EH (cell line): ENCODE data around the gene ZNF592.

ENCODE experiments used
- DNase-seq: peaks from one replicate; pipeline ENCODE4 v3.0.0-alpha.2; 2015; ENCODE audit warnings: low read depth

Gene ZNF592, protein sequence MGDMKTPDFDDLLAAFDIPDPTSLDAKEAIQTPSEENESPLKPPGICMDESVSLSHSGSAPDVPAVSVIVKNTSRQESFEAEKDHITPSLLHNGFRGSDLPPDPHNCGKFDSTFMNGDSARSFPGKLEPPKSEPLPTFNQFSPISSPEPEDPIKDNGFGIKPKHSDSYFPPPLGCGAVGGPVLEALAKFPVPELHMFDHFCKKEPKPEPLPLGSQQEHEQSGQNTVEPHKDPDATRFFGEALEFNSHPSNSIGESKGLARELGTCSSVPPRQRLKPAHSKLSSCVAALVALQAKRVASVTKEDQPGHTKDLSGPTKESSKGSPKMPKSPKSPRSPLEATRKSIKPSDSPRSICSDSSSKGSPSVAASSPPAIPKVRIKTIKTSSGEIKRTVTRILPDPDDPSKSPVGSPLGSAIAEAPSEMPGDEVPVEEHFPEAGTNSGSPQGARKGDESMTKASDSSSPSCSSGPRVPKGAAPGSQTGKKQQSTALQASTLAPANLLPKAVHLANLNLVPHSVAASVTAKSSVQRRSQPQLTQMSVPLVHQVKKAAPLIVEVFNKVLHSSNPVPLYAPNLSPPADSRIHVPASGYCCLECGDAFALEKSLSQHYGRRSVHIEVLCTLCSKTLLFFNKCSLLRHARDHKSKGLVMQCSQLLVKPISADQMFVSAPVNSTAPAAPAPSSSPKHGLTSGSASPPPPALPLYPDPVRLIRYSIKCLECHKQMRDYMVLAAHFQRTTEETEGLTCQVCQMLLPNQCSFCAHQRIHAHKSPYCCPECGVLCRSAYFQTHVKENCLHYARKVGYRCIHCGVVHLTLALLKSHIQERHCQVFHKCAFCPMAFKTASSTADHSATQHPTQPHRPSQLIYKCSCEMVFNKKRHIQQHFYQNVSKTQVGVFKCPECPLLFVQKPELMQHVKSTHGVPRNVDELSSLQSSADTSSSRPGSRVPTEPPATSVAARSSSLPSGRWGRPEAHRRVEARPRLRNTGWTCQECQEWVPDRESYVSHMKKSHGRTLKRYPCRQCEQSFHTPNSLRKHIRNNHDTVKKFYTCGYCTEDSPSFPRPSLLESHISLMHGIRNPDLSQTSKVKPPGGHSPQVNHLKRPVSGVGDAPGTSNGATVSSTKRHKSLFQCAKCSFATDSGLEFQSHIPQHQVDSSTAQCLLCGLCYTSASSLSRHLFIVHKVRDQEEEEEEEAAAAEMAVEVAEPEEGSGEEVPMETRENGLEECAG (N-terminal part only)

DNA sequence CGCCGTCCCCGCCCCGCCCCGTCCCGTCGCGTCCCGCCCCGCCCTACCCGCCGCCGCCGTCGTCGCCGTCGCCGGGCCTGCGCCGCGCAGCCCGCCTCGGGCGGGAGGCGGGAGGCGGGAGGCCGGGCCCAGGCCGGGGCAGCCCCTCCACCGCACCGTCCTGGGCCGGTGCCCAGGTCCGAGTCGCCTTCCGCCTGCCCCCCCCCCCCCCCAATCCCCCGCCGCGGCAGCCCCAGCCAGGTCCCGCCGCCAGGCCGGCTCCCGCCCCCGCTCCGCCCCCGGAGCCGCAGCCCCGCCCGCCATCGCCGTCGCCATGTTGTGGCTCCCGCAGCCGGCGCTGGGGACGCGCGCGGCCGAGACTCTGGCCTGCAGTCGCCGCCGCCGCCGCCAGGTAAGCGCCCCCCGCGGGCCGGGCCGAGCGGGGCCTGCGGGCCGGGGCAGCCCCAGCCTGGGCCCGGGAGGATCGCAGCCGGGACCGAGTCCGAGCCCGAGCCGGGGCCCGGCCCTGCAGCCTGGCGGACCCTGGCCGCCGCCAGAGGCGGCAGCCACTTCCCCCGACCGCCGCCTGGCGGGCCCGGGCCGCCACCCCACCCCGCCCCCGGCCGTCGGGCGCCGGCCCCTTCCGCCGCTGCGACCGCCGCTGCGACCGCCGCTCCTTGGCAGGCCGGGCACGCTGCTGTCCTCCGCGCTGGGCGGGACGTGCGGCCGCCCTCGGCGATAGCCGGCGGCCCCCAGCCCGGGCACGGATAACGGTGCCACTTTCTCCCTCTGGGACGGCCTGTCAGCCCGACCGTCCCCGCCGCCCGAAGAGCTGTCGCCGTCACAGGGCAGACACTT, at the start of gene ZNF592:
Gene ZNF592, plus strand, starts transcription at position 319 of the 837 bp plus-strand sequence. CDS start 34,084 bp downstream, outside the sequence.
- DNase-seq, result peak; percentile 84

DNA sequence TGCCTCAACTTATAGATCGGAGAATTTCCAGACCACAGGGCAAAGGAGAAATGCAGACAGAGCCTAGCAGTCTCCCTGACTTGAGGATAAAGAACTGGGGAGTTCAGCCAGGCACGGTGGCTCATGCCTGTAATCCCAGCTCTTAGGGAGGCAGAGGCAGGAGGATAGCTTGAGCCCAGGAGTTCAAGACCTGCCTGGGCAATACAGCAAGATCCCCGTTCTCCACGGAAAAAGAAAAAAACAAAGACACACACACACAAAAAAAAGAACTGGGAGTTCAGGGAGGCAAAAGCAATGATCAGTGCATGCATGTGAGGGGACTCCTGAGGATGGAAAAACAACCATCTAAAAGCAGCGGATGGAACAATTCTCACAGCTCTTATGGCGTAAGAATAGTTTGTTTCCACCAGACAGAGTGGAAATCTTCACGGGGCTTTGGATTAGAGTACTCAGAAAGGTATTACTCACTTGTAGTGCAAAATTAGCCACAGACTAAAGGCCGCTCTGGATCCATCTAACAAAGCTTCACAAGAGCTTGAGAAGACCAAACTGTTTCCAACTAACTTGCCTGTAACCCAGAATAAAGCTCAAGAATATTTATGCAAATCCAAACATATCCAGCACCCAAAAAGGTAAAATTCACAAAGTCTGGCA, 48.7 kb upstream of the ZNF592 start:
- no peak for DNase-seq

DNA sequence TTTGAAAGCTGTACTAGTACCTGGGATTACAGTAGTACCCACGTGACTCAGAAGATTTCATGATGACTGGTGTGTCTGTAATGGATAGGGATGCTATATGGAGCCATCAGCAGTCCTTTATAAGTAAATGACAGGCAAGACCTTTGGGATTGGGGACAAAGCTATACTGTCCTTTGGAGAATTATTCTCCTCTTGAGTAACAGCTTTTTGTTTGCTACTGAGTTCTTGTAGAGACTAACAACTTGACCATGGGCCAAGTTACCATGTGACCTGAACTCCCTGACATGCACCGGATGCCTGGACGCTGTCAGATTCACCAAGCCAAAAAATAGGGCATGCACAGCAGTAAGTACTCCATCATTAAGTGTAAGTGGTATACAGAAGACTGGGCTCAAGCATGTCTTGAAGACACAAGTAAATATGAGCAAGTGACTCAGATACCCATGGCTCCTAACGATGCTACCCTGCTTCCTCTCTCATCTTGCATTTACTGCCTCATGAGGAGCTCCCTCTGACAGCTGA, 45.4 kb upstream of the ZNF592 start:
- peak; percentile 62 for DNase-seq

DNA sequence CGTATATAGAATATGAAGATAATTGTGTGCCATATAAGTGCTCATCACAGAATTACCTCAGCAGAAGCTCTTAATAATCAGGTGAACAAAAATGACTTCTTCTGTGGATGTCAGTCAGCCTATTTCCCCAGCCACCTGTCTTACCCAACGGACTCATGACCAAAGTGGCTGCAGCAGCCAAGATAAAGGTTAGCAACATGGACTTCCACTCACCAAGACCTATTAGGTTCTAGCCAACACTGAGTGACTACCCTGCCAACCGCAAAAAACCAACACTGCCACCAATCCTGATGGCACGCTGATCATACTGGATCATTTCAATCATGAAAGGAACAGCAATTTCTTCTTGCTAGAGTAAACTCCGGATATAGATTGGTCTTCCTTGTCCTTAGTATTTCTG, 44.6 kb upstream of the ZNF592 start:
- DNase-seq, result no peak

DNA sequence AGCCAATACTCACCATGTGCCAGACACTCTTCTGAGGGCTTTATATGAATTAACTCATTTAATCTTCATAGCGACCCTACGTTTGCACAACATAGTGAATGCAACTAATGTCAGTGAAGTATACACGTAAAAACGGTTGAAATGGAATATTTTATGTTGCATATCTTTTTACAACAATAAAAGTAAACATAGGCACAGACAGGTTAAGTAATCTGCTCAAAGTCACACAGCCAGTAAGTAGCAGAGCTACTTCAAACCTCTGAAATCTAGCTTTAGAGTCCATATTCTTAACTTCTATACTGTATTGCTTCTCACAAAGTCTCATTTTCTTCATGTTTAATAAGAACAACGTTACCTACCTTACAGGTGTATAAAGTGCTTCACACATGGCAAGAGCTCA, 34.0 kb upstream of the ZNF592 start:
- no peak for DNase-seq

DNA sequence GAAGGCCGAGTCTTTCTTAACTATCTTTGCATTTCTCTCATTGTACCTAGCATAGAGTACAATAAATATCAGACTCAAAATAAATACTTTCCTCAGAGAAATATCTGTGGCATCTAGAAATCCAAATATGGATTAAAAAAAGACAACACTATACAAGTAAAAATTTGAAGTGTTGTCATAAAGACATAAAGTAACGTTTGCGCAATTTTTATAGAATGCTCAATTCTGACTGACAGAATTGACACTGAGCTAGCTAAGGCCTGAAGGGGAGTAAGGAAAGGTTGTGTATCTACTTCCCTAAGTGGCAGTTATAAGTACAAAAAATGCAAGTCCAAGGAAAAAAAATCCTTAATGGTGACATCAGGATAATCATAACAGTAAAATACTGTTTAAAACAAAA, 33.6 kb upstream of the ZNF592 start:
- no peak for DNase-seq

DNA sequence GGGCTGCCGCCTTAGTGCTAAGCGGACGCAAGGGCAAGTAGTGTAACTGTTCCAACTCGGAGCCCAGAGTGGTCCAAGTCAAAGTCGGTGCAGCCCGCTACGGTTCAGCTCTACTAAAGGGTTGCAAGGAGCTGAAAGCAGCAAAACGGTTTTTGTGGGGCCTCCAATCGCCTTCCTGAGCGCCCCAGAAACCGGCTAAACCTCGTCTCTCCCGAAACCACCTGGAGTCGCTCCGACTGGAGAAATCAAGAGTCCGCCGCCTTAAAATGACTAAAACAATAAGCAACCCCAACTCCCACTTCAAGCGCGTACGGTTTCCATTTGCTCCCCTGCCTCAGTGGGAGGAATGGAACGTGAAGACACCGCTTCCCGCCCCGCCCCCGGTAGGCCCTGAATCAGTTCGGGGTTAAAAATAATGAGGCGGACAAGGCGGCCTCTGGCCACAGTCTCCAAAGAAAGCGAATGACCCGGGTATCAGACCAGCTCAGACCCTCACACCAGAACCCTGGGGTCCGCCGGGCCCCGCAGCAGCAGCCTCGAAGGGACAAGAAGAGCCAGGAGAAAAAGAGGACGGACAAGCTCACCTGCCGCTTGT, 32.9 kb upstream of the ZNF592 start:
- DNase-seq, result peak; percentile 43

DNA sequence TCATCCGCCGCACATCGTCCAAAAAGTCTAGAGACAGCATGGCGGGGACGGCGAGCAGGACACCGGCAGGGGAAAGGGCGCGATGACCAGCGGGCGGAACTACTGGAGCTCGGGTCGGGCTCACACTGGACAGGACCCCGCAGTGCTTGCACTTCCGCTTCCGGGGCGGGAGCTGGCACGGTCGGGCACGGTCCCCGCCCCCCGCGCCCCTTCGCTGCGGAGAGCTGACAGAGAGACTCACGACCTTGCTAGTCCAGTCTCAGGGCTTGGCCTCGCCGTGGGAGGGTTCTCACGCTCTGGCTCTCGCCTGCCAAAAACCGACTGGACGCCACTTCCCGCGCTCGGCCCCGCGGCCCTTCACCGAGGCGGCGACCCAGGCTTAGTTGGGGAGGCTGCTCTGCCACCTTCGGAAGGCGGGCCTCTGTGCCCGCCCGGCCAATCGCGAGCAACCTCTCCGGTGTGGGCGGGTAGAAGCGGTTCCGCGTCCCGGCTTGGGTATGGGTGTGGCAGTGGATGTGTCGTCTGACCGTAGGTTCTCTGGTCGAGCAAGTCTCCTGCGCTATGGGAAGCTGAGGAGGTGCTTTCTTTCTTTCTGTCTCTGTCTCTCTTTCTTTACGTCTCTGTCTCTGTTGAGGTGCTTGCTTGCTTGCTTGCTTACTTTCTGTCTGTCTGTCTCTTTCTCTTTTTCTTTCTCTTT, 32.2 kb upstream of the ZNF592 start, which contains the start of gene SEC11A:
Gene SEC11A, minus strand, starts transcription at position 104 of the 697 bp plus-strand sequence. Its CDS starts 64 bp downstream, at position 40.
- DNase-seq, result peak; percentile 96

DNA sequence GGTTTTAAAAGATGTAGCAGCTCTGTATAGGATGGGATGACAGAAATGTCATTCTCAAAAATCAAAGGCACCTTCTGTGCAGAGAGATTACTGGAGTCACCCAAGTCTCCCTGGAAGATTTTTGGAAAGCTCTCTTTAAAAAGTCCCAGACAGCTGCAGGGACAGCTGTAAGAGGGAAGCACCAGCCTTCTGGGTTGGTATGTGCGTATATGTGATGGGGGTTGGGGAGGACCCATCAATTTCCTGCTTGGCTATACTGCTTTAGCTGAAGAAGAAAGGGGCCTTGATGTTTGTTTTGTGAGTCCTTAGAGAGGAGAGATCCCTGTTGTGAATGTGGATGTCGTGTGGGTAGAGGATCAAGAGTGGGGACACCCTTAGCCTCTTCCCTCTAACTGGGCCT, 27.0 kb upstream of the ZNF592 start:
- DNase-seq, result no peak

DNA sequence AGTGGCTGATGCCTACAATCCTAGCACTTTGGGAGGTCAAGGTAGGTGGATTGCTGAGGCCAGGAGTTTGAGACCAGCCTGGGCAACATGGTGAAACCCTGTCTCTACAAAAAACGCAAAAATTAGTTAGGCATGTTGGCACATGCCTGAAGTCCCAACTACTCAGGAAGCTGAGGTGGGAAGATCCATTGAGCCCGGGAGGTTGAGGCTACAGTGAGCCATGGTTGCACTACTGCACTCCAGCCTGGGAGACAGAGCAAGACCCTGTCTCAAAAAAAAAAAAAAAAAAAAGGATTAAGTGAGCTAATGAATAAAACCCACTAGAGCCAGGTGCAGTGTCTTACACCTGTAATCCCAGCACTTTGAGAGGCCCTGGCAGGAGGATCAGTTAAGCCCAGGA, 25.8 kb upstream of the ZNF592 start:
- no peak for DNase-seq

DNA sequence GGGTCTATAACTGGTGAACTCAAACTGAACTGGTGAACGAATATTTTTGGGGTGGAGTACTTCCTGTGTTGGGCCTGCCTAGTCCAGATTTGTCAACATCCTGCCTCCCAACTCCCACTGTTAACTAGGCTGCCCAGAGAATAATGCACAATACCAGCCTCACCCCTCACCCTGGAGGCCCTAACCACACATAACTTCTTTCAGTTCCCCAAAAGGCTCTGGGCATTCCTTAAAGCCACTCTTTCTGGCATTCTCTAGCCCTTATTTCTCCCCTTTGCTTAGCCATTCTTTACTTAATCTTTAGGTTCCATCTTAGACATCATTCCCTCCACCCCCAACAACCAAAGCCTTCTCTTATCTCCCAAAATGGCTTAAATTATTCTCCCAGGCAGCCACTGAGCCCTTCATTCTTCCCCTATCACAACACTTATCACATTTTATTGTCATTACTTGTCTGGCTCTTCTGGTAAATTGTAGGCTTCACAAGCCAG, 23.3 kb upstream of the ZNF592 start:
- DNase-seq, result peak; percentile 68

DNA sequence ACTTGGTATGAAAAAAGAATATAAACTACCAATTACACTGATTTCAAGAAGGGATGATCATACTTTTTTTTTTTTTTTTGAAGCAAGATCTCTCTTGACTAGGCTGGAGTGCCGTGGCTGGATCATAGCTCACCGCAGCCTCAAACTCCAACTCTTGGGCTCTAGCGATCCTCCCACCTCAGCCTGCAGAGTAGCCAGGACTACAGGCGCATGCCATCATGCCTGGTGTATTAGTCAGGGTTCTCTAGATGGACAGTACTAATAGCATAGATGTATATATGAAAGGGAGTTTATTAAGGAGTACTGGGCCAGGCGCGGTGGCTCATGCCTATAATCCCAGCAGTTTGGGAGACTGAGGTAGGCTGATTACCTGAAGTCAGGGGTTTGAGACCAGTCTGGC, 21.0 kb upstream of the ZNF592 start:
- DNase-seq, result peak; percentile 45

DNA sequence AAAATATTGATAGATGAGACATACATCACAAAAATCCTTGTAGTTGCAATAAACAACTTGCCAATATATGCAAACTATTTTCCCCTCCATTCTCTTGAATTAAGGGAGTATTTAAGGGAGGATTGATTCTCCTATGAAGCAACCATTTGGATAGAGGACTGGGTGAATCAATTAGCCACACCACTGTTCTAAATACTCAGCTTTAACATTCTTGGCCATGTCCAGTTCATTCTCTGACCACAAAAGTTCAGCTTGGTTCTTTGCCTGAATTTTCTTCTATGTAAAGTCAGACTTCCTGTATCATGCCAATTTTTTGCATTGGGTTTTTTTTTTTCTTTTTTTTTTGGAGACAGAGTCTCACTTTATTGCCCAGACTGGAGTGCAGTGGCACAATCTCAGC, 16.6 kb upstream of the ZNF592 start:
- DNase-seq, result peak; percentile 82

DNA sequence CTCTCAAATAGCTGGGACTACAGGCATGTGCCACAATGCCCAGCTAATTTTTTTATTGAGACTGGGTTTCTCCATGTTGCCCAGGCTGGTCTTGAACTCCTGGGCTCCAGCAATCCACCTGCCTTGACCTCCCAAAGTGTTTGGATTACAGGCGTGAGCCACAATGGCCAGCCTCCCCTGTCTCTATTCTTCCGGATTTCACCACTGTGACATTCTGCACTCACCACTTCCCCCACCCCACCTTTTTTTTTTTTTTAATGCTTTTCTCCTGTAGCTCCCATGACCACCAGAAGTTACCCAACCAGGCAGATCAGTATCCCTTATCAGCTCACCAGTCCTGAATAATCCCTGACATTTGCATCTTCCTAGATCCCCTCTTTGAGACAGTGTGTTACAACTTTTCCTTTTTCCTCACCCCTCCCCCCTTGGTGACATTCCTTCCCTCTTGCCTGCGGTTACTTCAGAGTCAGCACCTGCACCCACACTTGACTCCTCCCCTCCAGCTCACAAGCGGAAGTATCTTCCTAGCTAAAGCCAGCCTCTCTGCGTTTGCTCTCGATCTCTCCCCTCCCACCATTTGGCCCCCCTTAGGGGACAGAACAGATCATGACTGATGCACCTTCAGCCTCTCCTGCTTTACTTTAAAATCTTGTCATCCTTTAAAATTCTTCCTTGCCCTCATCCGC, 13.5 kb upstream of the ZNF592 start:
- DNase-seq, result peak; percentile 45

DNA sequence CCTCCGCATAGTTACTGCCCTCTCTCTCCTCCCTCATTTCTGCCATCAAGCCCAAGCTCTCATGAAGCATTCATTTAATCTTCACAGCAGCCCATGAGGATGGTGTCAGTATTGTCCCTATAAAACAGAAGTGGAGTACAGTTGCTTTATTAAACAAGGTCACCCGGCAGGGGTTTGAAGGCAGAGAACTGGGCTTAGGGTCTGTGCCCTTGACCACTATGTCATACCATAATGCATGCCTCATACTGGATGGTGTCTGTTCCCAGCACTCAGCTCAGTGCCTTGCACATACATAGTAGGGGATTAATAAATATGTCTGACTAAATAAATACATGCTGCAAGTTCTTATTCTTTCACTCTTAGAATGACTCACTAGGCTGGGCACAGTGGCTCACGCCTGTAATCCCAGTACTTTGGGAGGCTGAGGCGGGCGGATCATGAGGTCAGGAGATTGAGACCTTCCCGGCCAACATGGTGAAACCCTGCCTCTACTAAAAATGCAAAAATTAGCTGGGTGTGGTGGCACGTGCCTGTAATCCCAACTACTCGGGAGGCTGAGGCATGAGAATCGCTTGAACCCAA, 12.8 kb upstream of the ZNF592 start:
- peak; percentile 46 for DNase-seq

DNA sequence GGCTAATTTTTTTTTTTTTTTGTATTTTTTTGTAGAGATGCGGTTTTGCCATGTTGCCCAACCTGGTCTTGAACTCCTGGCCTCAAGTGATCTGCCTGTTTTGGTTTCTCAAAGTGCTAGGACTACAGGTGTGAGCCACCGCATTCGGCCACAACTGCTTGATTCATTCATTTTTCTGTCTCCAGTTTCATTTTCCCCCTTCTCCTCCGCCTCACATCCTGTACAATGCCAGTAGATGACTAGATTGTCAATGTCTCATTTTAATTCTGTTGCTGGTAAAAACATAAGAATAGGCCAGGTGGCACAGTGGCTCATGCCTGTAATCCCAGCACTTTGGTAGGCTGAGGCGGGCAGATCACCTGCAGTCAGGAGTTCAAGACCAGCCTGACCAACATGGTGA, 12.0 kb upstream of the ZNF592 start:
- DNase-seq, result no peak

DNA sequence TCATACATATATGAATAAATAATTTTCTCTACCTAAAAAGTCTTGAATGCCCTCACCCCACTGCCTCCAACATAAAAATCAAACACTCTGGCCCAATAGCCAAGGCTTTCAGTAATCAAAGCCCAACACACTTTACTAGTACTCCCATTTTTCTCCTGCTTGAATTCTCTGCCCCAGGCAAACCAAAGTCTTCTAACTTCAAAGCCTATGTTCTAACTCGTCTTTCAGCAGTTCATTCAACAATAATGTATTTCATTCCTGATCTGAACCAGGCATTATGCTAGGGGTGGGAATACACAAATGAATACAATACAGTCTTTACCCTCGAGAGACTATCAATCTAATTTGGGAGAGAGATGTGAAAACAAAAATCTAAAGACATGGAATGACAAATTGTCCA, 11.4 kb upstream of the ZNF592 start:
- no peak for DNase-seq

DNA sequence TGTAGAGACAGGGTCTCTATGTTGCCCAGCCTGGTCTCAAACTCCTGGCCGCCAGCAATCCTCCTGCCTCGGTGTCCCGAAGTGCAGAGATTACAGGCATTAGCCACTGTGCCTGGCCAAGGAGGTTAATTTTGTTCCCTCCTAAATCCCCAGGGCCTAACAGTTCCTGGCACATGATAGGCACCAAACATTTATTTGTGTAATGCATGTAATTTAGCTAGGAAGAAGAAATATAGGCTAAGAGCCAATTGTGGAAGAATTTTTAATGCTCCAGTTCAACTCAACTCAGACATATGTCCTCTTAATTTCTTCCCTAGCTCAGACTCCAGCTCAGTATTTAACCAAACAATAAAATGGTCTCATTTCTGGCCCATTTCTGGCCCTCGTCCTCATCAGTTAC, 7.7 kb upstream of the ZNF592 start:
- no peak for DNase-seq
